A549 treated with ZK216348 at 1 μM for 4 hours (cell line): ENCODE results near the gene RAVER2. TPM values are rescaled to one million over a fixed set of nuclear protein-coding genes. Genes with fewer than 3 reads are reported as not detected.

Experiments used
- total RNA-seq: library from RNA; stranded (reverse); fragments of 200-300 nt; extraction: Qiagen RNA extraction; gene quantifications from 5 replicates; pipeline ENCODE4 v1.2.3, GENCODE V29; 2022; ENCODE audit warnings: low read depth

RAVER2 gene, protein sequence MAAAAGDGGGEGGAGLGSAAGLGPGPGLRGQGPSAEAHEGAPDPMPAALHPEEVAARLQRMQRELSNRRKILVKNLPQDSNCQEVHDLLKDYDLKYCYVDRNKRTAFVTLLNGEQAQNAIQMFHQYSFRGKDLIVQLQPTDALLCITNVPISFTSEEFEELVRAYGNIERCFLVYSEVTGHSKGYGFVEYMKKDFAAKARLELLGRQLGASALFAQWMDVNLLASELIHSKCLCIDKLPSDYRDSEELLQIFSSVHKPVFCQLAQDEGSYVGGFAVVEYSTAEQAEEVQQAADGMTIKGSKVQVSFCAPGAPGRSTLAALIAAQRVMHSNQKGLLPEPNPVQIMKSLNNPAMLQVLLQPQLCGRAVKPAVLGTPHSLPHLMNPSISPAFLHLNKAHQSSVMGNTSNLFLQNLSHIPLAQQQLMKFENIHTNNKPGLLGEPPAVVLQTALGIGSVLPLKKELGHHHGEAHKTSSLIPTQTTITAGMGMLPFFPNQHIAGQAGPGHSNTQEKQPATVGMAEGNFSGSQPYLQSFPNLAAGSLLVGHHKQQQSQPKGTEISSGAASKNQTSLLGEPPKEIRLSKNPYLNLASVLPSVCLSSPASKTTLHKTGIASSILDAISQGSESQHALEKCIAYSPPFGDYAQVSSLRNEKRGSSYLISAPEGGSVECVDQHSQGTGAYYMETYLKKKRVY
- 3.5 to 5.7 TPM (median 5.0 TPM) in 5 replicates for total RNA-seq

DNA sequence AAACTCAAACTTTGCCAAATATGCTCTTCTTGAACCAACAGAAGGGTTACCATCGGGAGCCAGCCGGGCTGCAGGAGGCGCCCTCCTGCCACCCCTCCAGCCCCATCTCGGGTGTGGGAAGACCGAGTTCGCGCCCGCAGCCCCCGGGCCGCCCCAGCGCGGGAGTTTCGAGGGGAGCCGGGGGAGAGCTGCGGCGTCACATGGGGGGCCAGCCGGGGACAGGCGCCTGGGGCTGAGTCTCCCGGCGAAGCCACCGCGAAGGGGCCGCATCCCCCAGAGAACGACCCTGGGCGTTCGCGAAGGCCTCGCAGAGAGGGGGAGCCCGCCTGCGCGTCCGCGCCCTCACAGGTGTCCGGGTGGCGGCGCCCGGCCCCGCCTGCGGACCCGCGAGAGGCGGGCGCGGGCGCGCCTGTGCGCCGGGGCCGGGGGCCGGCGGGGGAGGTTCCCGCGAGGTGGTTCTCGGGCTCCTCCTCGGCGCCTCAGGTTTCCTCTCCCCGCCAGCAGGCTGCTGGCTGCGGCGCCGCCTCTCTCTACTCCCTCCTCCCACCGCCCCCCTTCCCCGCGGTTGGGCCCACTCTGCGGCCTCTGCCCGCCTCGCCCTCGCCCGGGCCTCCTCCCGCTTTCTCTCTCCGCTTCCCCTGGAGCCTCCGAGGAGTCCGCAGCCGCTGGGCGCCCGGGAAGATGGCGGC is at the start of gene RAVER2:
Gene RAVER2, plus strand, starts transcription at position 584 of the 689 bp plus-strand sequence. Its CDS starts 98 bp downstream, at position 682.

Other genes with a start within 250 kb of the RAVER2 start
- gene JAK1, start 221.5 kb downstream of the RAVER2 start, total RNA-seq: 133 to 185 TPM (median 179 TPM) in 5 replicates